GM23338 (cell line): ENCODE data around the gene ADAMTSL5. TPM values are rescaled to one million over a fixed set of nuclear protein-coding genes. Genes with fewer than 3 reads are reported as not detected.

Experiments used
- ATAC-seq: fragments of 200-7000 bp; cut with Tn5 transposase; 3 replicates; pipeline ENCODE4 v1.9.1; 2020
- DNase-seq: peaks from one replicate; pipeline ENCODE4 v3.0.0-alpha.2; 2015; ENCODE audit warnings: low spot score
- H2AFZ ChIP-seq: fragments of 200-600 bp; sonication (generic); 2 replicates; pipeline ENCODE4 v1.8.0; 2016; ENCODE audit warnings: antibody characterized with exemption, mild to moderate bottlenecking, moderate library complexity
- H3F3A ChIP-seq: fragments of 200-600 bp; sonication (generic); replicated peaks from 2 replicates; pipeline ENCODE4 v1.8.0; 2017; ENCODE audit warnings: antibody characterized with exemption, mixed run types, low read depth
- H3K27ac ChIP-seq: fragments of 200-600 bp; sonication (generic); 2 replicates; pipeline ENCODE4 v1.6.1; 2016; ENCODE audit warnings: low read depth
- H3K27me3 ChIP-seq: fragments of 200-600 bp; sonication (generic); 2 replicates; pipeline ENCODE4 v1.8.0; 2016; ENCODE audit warnings: mild to moderate bottlenecking, mixed run types, moderate library complexity; ENCODE audit not compliant: insufficient read depth
- H3K36me3 ChIP-seq: fragments of 200-600 bp; sonication (generic); 2 replicates; pipeline ENCODE4 v1.8.0; 2016; ENCODE audit warnings: mild to moderate bottlenecking; ENCODE audit not compliant: insufficient read depth
- H3K4me1 ChIP-seq: fragments of 200-600 bp; sonication (generic); 2 replicates; pipeline ENCODE4 v1.8.0; 2016; ENCODE audit warnings: mild to moderate bottlenecking, moderate library complexity; ENCODE audit not compliant: insufficient read depth
- H3K4me2 ChIP-seq: fragments of 200-600 bp; sonication (generic); 2 replicates; pipeline ENCODE4 v1.7.1; 2017; ENCODE audit warnings: mixed run types
- H3K4me3 ChIP-seq: fragments of 200-600 bp; sonication (generic); 2 replicates; pipeline ENCODE4 v1.6.1; 2016; ENCODE audit warnings: mixed run types
- H3K79me2 ChIP-seq: fragments of 200-600 bp; sonication (generic); replicated peaks from 2 replicates; pipeline ENCODE4 v1.8.0; 2017; ENCODE audit warnings: mild to moderate bottlenecking; ENCODE audit not compliant: insufficient read depth
- H3K9me2 ChIP-seq: fragments of 200-600 bp; sonication (generic); 2 replicates; pipeline ENCODE4 v1.8.0; 2017; ENCODE audit not compliant: insufficient read depth
- H4K20me1 ChIP-seq: fragments of 200-600 bp; sonication (generic); replicated peaks from 2 replicates; pipeline ENCODE4 v1.8.0; 2017; ENCODE audit warnings: mild to moderate bottlenecking; ENCODE audit not compliant: insufficient read depth
- H3K27ac Mint-ChIP-seq: 2 replicates; pipeline ENCODE4 v1.8.0; 2020; ENCODE audit warnings: inconsistent platforms, mild to moderate bottlenecking, moderate library complexity, mixed read lengths
- H3K27me3 Mint-ChIP-seq: 3 replicates; pipeline ENCODE4 v1.8.0; 2022; ENCODE audit warnings: low read depth, mild to moderate bottlenecking, moderate library complexity, mixed read lengths, inconsistent platforms; ENCODE audit not compliant: insufficient read depth, poor library complexity
- H3K36me3 Mint-ChIP-seq: 3 replicates; pipeline ENCODE4 v1.8.0; 2021; ENCODE audit warnings: low read depth, mild to moderate bottlenecking, inconsistent platforms, moderate library complexity, mixed read lengths
- H3K4me1 Mint-ChIP-seq: 3 replicates; pipeline ENCODE4 v1.8.0; 2020; ENCODE audit warnings: mild to moderate bottlenecking, inconsistent platforms, mixed read lengths
- H3K4me3 Mint-ChIP-seq: 3 replicates; pipeline ENCODE4 v1.8.0; 2021; ENCODE audit warnings: moderate library complexity, mild to moderate bottlenecking, inconsistent platforms, mixed read lengths
- H3K9me3 Mint-ChIP-seq: 3 replicates; pipeline ENCODE4 v1.8.0; 2020; ENCODE audit warnings: moderate library complexity, mild to moderate bottlenecking, inconsistent platforms, mixed read lengths
- CREB1 ChIP-seq: fragments of 250-450 bp; sonication (Bioruptor Pico); IDR thresholded peaks from 2 replicates; pipeline ENCODE4 v1.5.0; 2020; ENCODE audit warnings: low read depth, mild to moderate bottlenecking, moderate library complexity
- EZH2 ChIP-seq: fragments of 200-600 bp; sonication (generic); IDR thresholded peaks from one replicate; pipeline ENCODE4 v1.8.0; 2017; ENCODE audit warnings: antibody characterized with exemption, mild to moderate bottlenecking, low read depth; ENCODE audit not compliant: unreplicated experiment
- EZH2phosphoT487 ChIP-seq: fragments of 200-600 bp; sonication (generic); IDR thresholded peaks from one replicate; pipeline ENCODE4 v1.8.1; 2018; ENCODE audit warnings: antibody characterized with exemption; ENCODE audit not compliant: unreplicated experiment
- JUNB ChIP-seq: IDR thresholded peaks from one replicate; pipeline ENCODE4 v1.6.1; 2016; ENCODE audit warnings: antibody characterized with exemption; ENCODE audit not compliant: unreplicated experiment
- NANOG ChIP-seq: IDR thresholded peaks from 2 replicates; pipeline ENCODE4 v1.6.1; 2016; ENCODE audit warnings: antibody characterized with exemption, borderline replicate concordance
- POLR2AphosphoS5 ChIP-seq: IDR thresholded peaks from 2 replicates; pipeline ENCODE4 v1.6.1; 2016; ENCODE audit warnings: antibody characterized with exemption, low read depth
- REST ChIP-seq: IDR thresholded peaks from one replicate; pipeline ENCODE4 v1.6.1; 2018; ENCODE audit warnings: antibody characterized with exemption; ENCODE audit not compliant: unreplicated experiment
- STAT1 ChIP-seq: IDR thresholded peaks from one replicate; pipeline ENCODE4 v1.6.1; 2016; ENCODE audit warnings: antibody characterized with exemption; ENCODE audit not compliant: unreplicated experiment
- ZNF114 ChIP-seq: fragments of 250-450 bp; sonication (Bioruptor Pico); IDR thresholded peaks from 2 replicates; pipeline ENCODE4 v1.5.0; 2020; ENCODE audit warnings: mild to moderate bottlenecking, moderate library complexity
- ZNF331 ChIP-seq: fragments of 250-450 bp; sonication (Bioruptor Pico); IDR thresholded peaks from 2 replicates; pipeline ENCODE4 v1.5.0; 2020; ENCODE audit warnings: low read depth, mild to moderate bottlenecking, moderate library complexity
- polyA plus RNA-seq: library from polyadenylated mRNA; unstranded; fragments of >200 nt; fragmentation: Nextera tagmentation; extraction: Ambion mirVana; gene quantifications from 2 replicates; pipeline ENCODE4 v1.2.1, GENCODE V29; 2016
- total RNA-seq: library from RNA; depleted of rRNA; stranded (reverse); fragments of >200 nt; shearing (Covaris generic); gene quantifications from 2 replicates; pipeline ENCODE4 v1.2.3, GENCODE V29; 2014
- TF ChIP-seq, protein P1 (sequence below): fragments of 250-450 bp; sonication (Bioruptor Pico); IDR thresholded peaks from 2 replicates; pipeline ENCODE4 v1.5.0; 2020; ENCODE audit warnings: mild to moderate bottlenecking, moderate library complexity
- TF ChIP-seq, protein P2 (sequence below): IDR thresholded peaks from 2 replicates; pipeline ENCODE4 v1.6.1; 2016; ENCODE audit warnings: antibody characterized with exemption

ADAMTSL5 gene
- total and polyA plus RNA-seq, 2 experiments from 2014 or later, result 0.10 to 0.97 TPM

DNA sequence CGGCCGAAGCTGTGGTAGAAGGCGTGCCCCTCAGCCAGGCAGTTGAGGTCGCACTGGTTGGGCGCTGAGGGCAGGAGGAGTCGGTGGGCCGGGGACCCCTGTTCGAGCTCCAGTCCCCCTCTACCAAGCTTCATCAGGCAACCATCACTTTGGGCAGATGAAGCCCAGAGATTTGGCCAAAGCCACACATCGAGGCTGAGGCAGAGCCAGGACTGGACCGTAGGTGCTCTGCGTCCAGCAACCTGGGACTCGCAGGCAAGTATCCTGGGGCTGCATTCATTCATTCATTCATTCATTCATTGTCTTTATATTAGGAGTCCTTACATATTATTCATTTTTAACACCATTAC, 4.3 kb downstream of the ADAMTSL5 start:
- Histone ChIP-seq H3K4me2 (peak overlapping the region; percentile 67), H3K27ac (no peak overlapping the region), H3K4me1 (no peaks in the 10 kb centered on the region), H3K79me2 (no peaks in the 10 kb centered on the region), H3K36me3 (no peaks in the 10 kb centered on the region), H3F3A (peaks cover 9% of the 10 kb centered on the region; the same call in 1 of the 2 replicates), H4K20me1 (no peaks in the 10 kb centered on the region), H2AFZ (peak overlapping the region; percentile 86), H3K9me2 (no peaks in the 10 kb centered on the region), H3K4me3 (peak overlapping the region; percentile 49), H3K27me3 (peaks cover 13% of the 10 kb centered on the region; the same call in 1 of the 2 replicates)
- Mint-ChIP-seq H3K4me1 (peaks cover 2% of the 10 kb centered on the region), H3K36me3 (no peaks in the 10 kb centered on the region), H3K9me3 (peaks cover 11% of the 10 kb centered on the region; the same call in 2 of the 3 replicates), H3K27me3 (peaks cover 33% of the 10 kb centered on the region), H3K27ac (no peak overlapping the region), H3K4me3 (peak overlapping the region; percentile 95)
- ATAC-seq (no peak), DNase-seq (no peak)
- TF ChIP-seq NANOG, result no peak
- TF ChIP-seq JUNB, result no peak
- TF ChIP-seq EZH2phosphoT487, result no peak
- TF ChIP-seq POLR2AphosphoS5, result no peak
- TF ChIP-seq STAT1, result no peak
- no peak for TF ChIP-seq REST
- TF ChIP-seq, protein P1, sequence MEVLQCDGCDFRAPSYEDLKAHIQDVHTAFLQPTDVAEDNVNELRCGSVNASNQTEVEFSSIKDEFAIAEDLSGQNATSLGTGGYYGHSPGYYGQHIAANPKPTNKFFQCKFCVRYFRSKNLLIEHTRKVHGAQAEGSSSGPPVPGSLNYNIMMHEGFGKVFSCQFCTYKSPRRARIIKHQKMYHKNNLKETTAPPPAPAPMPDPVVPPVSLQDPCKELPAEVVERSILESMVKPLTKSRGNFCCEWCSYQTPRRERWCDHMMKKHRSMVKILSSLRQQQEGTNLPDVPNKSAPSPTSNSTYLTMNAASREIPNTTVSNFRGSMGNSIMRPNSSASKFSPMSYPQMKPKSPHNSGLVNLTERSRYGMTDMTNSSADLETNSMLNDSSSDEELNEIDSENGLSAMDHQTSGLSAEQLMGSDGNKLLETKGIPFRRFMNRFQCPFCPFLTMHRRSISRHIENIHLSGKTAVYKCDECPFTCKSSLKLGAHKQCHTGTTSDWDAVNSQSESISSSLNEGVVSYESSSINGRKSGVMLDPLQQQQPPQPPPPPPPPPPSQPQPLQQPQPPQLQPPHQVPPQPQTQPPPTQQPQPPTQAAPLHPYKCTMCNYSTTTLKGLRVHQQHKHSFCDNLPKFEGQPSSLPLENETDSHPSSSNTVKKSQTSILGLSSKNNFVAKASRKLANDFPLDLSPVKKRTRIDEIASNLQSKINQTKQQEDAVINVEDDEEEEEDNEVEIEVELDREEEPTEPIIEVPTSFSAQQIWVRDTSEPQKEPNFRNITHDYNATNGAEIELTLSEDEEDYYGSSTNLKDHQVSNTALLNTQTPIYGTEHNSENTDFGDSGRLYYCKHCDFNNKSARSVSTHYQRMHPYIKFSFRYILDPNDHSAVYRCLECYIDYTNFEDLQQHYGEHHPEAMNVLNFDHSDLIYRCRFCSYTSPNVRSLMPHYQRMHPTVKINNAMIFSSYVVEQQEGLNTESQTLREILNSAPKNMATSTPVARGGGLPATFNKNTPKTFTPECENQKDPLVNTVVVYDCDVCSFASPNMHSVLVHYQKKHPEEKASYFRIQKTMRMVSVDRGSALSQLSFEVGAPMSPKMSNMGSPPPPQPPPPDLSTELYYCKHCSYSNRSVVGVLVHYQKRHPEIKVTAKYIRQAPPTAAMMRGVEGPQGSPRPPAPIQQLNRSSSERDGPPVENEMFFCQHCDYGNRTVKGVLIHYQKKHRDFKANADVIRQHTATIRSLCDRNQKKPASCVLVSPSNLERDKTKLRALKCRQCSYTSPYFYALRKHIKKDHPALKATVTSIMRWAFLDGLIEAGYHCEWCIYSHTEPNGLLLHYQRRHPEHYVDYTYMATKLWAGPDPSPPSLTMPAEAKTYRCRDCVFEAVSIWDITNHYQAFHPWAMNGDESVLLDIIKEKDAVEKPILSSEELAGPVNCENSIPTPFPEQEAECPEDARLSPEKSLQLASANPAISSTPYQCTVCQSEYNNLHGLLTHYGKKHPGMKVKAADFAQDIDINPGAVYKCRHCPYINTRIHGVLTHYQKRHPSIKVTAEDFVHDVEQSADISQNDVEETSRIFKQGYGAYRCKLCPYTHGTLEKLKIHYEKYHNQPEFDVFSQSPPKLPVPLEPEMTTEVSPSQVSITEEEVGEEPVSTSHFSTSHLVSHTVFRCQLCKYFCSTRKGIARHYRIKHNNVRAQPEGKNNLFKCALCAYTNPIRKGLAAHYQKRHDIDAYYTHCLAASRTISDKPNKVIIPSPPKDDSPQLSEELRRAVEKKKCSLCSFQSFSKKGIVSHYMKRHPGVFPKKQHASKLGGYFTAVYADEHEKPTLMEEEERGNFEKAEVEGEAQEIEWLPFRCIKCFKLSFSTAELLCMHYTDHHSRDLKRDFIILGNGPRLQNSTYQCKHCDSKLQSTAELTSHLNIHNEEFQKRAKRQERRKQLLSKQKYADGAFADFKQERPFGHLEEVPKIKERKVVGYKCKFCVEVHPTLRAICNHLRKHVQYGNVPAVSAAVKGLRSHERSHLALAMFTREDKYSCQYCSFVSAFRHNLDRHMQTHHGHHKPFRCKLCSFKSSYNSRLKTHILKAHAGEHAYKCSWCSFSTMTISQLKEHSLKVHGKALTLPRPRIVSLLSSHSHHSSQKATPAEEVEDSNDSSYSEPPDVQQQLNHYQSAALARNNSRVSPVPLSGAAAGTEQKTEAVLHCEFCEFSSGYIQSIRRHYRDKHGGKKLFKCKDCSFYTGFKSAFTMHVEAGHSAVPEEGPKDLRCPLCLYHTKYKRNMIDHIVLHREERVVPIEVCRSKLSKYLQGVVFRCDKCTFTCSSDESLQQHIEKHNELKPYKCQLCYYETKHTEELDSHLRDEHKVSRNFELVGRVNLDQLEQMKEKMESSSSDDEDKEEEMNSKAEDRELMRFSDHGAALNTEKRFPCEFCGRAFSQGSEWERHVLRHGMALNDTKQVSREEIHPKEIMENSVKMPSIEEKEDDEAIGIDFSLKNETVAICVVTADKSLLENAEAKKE, result no peak
- no peak for TF ChIP-seq CREB1
- TF ChIP-seq, protein P2, sequence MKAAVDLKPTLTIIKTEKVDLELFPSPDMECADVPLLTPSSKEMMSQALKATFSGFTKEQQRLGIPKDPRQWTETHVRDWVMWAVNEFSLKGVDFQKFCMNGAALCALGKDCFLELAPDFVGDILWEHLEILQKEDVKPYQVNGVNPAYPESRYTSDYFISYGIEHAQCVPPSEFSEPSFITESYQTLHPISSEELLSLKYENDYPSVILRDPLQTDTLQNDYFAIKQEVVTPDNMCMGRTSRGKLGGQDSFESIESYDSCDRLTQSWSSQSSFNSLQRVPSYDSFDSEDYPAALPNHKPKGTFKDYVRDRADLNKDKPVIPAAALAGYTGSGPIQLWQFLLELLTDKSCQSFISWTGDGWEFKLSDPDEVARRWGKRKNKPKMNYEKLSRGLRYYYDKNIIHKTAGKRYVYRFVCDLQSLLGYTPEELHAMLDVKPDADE, result no peak
- TF ChIP-seq EZH2, result no peak
- TF ChIP-seq ZNF331, result no peak
- no peak for TF ChIP-seq ZNF114
